ENCODE results near the gene DEPDC1B. TPM values are rescaled to one million over a fixed set of nuclear protein-coding genes. Genes with fewer than 3 reads are reported as not detected.
"Not testable (repeated sequence)": the region's sequence is repeated elsewhere in the genome, so short reads cannot be mapped to it uniquely, and the experiment has no call there.

The DEPDC1B gene, protein sequence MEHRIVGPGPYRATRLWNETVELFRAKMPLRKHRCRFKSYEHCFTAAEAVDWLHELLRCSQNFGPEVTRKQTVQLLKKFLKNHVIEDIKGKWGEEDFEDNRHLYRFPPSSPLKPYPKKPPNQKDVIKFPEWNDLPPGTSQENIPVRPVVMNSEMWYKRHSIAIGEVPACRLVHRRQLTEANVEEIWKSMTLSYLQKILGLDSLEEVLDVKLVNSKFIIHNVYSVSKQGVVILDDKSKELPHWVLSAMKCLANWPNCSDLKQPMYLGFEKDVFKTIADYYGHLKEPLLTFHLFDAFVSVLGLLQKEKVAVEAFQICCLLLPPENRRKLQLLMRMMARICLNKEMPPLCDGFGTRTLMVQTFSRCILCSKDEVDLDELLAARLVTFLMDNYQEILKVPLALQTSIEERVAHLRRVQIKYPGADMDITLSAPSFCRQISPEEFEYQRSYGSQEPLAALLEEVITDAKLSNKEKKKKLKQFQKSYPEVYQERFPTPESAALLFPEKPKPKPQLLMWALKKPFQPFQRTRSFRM
- polyA plus RNA-seq (ENCODE audit: insufficient read length in 10 of 10): 1 to 10 TPM; 3.6 to 7.0 (median 4.4) TPM
- long read RNA-seq, donor 1, partial matches to known transcripts: 0 of 1 reads
- long read RNA-seq, donor 1, other reads (novel, unspliced or antisense): 0 of 1 reads
- long read RNA-seq, donor 2: 0 reads
- long read RNA-seq, donor 3: 0 reads
- long read RNA-seq, donor 4: 0 reads
- long read RNA-seq, donor 5, partial matches to known transcripts: 0 of 1 reads
- long read RNA-seq, donor 5, other reads (novel, unspliced or antisense): 0 of 1 reads
- long read RNA-seq, donor 6: 0 reads
- long read RNA-seq, donor 7, partial matches to known transcripts: 0 of 2 reads
- long read RNA-seq, donor 7, other reads (novel, unspliced or antisense): 0 of 2 reads
- long read RNA-seq, donor 8, partial matches to known transcripts: 0 of 1 reads
- long read RNA-seq, donor 8, other reads (novel, unspliced or antisense): 0 of 1 reads
- long read RNA-seq, donor 9: 0 reads

GRCh38 chr5:60699609-60700415 is at the start of gene DEPDC1B:
DEPDC1B (minus strand) TSS chr5:60700166; CDS start chr5:60700093, 73 bp downstream.
- DNase-seq: peak; percentile 91 to 98 (median 94)

DNA sequence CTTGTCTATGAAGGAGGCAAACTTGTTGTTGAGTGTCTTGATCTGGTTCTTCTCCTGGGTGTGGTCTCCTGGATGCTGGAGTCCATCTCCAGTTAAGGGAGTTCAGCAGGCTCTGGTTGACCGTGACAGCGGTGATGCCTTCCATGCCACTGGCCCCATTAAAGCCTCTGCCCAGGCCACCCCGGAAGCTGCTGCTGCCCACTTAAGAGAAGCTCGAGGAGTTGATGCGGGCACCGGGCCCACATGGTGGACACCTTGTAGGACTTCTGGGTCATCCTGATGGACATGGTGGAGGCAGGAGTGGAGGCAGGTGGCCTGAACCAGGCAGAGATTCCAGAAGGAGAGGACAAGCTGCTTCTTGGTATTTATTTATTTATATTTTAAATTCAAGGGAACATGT is 44.7 kb upstream of the DEPDC1B start:
- no peak for DNase-seq

- DNase-seq: no peak
Measured at GRCh38 chr5:60743511-60744314, 43.7 kb upstream of the DEPDC1B start.

DNA sequence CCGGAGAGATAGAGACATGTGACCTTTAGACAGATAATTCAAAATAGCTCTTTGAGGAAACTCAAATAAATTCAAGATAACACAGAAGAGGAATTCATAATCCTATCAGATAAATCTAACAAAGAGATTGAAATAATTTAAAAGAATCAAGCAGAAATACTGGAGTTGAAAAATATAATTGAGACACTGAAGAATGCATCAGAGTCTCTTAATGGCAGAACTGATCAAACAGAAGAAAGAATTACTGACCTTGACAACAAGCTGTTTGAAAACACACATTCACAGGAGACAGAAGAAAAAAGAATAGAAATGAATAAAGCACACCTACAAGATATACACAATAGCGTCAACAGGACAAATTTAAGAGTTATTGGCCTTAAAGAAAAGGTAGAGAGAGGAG is 40.4 kb upstream of the DEPDC1B start:
- DNase-seq: no peak

GRCh38 chr5:60738933-60739332 is 39.0 kb upstream of the DEPDC1B start:
- DNase-seq: no peak

DNA sequence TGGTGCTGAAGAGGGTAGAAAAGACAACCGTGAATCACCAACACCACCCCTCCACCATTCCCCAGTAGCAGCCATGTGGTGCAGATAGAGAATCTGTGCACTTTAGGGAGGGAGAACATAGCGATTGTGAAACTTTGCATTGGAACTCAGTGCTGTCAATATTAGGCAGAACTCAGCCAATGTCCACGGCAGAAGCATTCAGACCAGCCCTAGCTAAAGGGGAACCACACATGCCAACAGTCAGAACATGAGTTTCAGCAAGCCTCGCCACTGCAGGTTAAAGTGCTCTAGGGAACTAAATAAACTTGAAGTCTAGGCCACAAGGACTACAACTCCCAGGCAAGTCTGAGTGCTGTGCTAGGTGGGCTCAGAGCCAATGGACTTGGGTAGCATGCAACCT is 38.5 kb upstream of the DEPDC1B start:
- no peak for DNase-seq

DNA sequence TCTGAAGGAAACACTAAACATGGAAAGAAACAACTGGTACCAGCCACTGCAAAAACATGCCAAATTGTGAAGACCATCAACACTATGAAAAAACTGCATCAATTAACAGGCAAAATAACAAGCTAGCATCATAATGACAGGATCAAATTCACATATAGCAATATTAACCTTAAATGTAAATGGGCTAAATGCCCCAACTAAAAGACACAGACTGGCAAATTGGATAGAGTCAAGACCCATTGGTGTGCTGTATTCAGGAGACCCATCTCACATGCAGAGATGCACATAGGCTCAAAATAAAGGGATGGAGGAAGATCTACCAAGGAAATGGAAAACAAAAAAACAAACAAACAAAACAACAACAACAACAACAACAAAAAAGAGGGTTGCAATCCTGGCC is 30.9 kb upstream of the DEPDC1B start:
- DNase-seq: not testable (repeated sequence)

DNA sequence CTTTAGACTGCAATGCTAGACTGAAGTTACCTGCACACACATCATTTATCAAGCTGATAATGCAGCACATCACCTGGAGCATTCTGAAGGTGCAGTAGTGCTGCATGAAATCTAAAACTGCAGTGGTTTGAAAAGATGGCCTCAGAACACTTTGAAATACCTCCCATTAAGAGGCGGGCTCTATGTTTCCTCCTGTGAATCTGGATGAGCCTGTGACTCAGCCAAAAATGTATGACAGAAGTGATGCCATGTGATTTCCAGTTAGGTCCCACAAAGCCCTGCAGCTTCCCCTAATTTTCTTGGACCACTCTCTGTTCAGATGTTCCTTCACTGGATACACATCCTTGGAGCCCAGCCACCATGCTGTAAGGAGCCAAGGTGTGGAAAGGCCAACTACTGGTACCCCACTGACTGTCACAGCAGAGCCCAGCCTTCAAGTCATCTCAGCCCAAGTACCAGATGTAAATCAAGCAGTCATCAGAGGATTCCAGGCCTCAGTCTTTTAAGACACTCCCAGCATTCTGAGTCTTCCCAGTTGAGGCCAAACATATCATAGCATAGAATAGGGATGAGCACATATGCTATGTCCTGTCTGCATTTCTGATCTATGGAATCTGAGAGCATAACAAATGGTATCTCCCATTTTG is 27.2 kb upstream of the DEPDC1B start:
- DNase-seq: no peak

GRCh38 chr5:60724126-60724525 is 24.2 kb upstream of the DEPDC1B start:
- no peak for DNase-seq

DNA sequence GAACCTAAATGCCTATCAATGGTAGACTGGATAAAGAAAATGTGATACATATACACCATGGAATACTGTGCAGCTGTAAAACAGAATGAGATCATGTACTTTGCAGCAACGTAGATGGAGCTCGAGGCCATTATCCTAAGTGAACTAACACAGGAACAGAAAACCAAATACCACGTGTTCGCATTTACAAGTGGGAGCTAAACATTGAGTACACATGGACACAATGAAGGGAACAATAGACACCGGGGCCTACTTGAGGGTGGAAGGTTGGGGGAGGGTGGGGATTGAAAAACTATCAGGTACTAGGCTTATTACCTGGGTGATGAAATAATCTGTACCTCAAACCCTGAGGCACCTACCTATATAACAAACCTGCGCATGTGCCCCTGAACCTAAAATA is 22.4 kb upstream of the DEPDC1B start:
- DNase-seq: no peak

- no peak for DNase-seq
Measured at GRCh38 chr5:60719329-60719728, 19.4 kb upstream of the DEPDC1B start.

DNA sequence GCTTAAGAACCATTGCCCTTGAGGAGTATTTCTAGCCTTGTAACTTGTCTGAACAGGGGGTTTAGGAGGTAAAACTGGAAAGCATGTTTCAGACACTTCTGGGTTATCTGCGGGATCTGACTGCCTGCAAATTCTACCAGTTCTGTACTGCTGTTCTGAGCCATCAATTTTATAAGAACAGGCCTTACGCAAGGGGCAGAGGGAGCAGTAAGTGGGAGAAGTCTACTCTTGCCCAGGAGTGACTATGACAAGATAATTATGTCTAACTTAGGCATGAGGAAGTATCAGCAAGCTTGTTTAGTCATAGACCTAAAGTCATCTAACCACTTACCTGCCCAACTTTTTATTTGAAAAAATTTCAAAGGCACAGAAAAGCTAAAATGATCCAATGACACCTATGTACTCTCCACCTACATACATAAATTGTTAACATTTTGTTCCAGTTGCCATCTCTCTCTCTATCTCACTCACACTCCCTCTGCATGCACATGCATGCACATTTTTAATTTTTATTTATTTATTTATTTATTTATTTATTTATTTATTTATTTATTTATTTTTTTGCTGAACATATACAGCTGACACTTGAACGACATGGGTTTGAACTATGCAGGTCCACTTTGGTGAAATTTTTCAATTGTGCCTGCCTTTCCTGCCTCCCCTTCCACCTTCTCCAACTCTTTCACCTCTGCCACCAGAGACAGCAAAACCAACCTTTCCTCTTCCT is 18.4 kb upstream of the DEPDC1B start:
- DNase-seq: no peak

- not testable (repeated sequence) for DNase-seq
Measured at GRCh38 chr5:60715201-60715928, 15.4 kb upstream of the DEPDC1B start.

DNA sequence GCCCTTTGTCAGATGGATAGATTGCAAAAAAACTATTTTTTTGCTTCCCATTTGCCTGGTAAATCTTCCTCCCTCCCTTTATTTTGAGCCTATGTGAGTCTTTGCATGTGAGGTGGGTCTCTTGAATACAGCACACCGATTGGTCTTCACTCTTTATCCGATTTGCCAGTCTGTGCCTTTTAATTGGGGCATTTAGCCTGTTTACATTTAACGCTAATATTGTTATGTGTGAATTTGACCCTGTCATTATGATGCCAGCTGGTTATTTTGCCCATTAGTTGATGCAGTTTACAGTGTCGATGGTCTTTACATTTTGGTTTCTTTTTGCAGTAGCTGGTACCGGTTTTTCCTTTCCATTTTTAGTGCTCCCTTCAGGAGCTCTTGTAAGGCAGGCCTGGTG is 13.0 kb upstream of the DEPDC1B start:
- DNase-seq: no peak

GRCh38 chr5:60711892-60712291 is 11.9 kb upstream of the DEPDC1B start:
- not testable (repeated sequence) for DNase-seq

DNA sequence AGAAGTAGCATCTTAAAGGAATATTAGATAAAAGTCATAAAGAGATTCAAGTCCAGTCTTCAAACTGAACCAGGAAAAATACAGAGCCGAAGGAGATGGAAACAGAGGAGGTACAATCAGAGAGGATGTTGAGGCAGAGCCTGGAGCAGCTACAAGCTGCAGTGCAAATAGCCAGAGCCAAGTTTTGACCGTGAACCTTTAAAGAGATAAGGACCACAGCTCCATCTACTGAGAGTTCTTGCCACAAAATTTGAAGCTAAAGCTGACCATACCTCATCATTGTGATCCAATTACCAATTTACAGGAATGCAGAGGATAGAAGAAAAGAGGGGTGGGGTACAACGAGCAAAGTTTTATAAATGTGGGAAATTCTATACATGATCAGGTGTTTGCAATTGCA is 10.4 kb upstream of the DEPDC1B start:
- no peak for DNase-seq

DNA sequence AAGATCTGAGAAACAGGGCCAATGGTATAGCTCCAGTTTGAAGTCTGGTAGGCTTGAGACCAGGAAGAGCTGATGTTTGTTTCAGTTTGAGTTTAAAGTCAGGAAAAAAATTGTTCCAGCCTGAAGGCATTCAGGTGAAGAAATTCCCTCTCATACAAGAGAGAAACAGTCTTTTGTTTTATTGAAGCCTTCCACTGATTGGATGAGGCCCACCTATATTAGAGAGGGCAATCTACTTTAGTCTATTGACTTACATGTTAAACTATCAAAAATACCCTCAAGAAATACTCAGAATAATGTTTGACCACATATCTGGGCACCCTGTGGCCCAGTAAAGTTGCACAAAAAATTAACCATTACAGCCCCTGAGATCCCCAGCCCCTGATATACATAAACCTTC is 5.2 kb upstream of the DEPDC1B start:
- no peak for DNase-seq

- no peak for DNase-seq
Measured at GRCh38 chr5:60703944-60704343, 4.0 kb upstream of the DEPDC1B start.
